Peyer's patch (tissue), 4 donors: ENCODE data around the gene HIBCH. TPM values are rescaled to one million over a fixed set of nuclear protein-coding genes. Genes with fewer than 3 reads are reported as not detected.
"Not testable (repeated sequence)": the region's sequence is repeated elsewhere in the genome, so short reads cannot be mapped to it uniquely, and the experiment has no call there.

Experiments
- DNase-seq, 3 donors: peaks; one replicate each; pipeline ENCODE4 v3.0.0-alpha.2; 2017 to 2019
- H3K27ac ChIP-seq, 4 donors: fragments of 200-600 bp; sonication (generic); one replicate each; pipeline ENCODE4 v1.5.1; 2016 to 2019
- H3K27me3 ChIP-seq, 2 donors: fragments of 200-600 bp; sonication (generic); one replicate each; pipeline ENCODE4 v1.5.1; 2019
- H3K36me3 ChIP-seq, 3 donors: fragments of 200-600 bp; sonication (generic); one replicate each; pipeline ENCODE4 v1.5.1; 2016 to 2019
- H3K4me1 ChIP-seq, 4 donors: fragments of 200-600 bp; sonication (generic); one replicate each; pipeline ENCODE4 v1.5.1; 2016 to 2019
- H3K4me3 ChIP-seq, 4 donors: fragments of 200-600 bp; sonication (generic); 1 replicate in 3 of 4; 2 replicates in 1 of 4; pipeline ENCODE4 v1.5.1; 2016 to 2019; ENCODE audit warnings: mild to moderate bottlenecking in 1 of 4
- H3K9me3 ChIP-seq, 4 donors: fragments of 200-600 bp; sonication (generic); one replicate each; pipeline ENCODE4 v1.5.1; 2016 to 2019; ENCODE audit warnings: mild to moderate bottlenecking in 1 of 4
- CTCF ChIP-seq, 6 experiments: fragments of 450-650 bp in 4 of 6; fragments of 200-600 bp in 2 of 6; sonication (generic) in 1 of 6; IDR thresholded peaks; one replicate each; pipeline ENCODE4 v1.5.1; 2017 to 2019; ENCODE audit warnings: antibody characterized with exemption in 6 of 6, mild to moderate bottlenecking in 3 of 6, moderate library complexity in 1 of 6
- POLR2A ChIP-seq, 2 donors: fragments of 450-650 bp; IDR thresholded peaks; one replicate each; pipeline ENCODE4 v1.5.1; 2017; ENCODE audit warnings: antibody characterized with exemption in 2 of 2, mild to moderate bottlenecking in 2 of 2, moderate library complexity in 2 of 2
- total RNA-seq, 4 donors: library from RNA; depleted of rRNA; stranded (reverse); fragments of >200 nt; gene quantifications; one replicate each; pipeline ENCODE4 v1.1.0, GENCODE V29; 2016

The HIBCH gene
- total RNA-seq, 4 donors from 2014 or later, result 20.0 to 38.8 (median 27.4) TPM

DNA sequence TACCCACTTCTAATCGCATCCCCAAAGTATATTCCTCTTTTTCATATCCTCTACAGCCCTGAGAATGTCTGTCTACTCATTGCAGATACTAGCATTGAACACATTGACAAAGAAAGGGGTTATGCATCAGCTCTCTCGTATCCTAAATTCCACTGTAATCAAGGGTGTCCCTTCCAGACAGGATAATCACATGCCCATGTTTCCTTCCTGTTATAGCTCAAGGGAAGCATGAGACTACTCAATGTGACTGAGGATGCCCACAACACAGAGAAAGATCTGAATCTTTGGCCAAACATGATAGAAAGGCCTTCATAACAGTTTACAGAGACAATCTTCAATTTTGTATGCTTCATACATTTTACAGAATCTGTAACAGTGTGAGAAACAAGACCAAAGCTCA is 69.2 kb downstream of the HIBCH start:
- no peak for DNase-seq
- no peaks in the 10 kb centered on the region for H3K9me3 ChIP-seq
- no peaks in the 10 kb centered on the region for H3K4me1 ChIP-seq
- TF ChIP-seq CTCF (IDR thresholded peaks at IDR 0.05) (no peak), POLR2A (IDR thresholded peaks at IDR 0.05) (no peak)
- H3K27ac ChIP-seq, result no peak overlapping the region
- no peaks in the 10 kb centered on the region for H3K27me3 ChIP-seq
- no peak overlapping the region for H3K4me3 ChIP-seq
- H3K36me3 ChIP-seq, result peaks cover 0 to 12% (median 0%) of the 10 kb centered on the region in 3 donors

DNA sequence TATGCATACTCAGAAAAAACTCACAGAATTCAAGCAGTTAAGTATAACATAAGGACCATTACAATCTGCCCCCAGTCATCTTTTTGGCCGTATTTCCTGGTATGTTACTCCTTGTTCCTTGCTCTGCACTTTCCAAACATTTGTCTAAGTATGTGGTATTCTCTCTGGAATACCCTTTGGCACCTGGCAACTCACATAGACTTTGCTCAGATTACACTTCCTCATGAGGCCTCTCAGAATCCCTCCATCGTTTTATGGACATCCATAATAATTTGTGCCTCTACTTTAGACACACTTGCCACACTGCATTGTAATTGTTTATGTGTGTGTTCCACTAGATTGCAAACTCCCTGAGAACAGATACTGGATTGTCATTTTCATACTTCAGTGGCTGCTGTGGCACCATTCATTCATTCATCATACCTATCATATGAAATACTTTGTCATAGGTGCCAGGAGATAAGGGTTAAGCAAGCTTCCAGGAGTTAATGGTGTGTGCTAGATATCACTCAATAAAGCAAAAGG is 84.0 kb downstream of the HIBCH start:
- no peak for DNase-seq
- Histone ChIP-seq H3K4me1 (no peaks in the 10 kb centered on the region), H3K27ac (peak overlapping the region in 2 of 4 donors; percentile 40 to 73)

GRCh38 chr2:190235101-190235500 is 84.5 kb downstream of the HIBCH start:
- DNase-seq, result no peak
- Histone ChIP-seq H3K9me3 (no peaks in the 10 kb centered on the region), H3K4me3 (no peak overlapping the region), H3K27me3 (no peaks in the 10 kb centered on the region), H3K36me3 (no peaks in the 10 kb centered on the region), H3K27ac (peak overlapping the region in 2 of 4 donors; percentile 40 to 73), H3K4me1 (no peaks in the 10 kb centered on the region)
- TF ChIP-seq POLR2A (IDR thresholded peaks at IDR 0.05), result no peak
- no peak for TF ChIP-seq CTCF (IDR thresholded peaks at IDR 0.05)

More for the DNA sequence above, 84.0 kb downstream of the HIBCH start:
- H3K9me3 ChIP-seq, result no peaks in the 10 kb centered on the region
- H3K27me3 ChIP-seq, result no peaks in the 10 kb centered on the region
- H3K36me3 ChIP-seq, result no peaks in the 10 kb centered on the region
- H3K4me3 ChIP-seq, result no peak overlapping the region
- TF ChIP-seq CTCF (IDR thresholded peaks at IDR 0.05), result no peak
- TF ChIP-seq POLR2A (IDR thresholded peaks at IDR 0.05), result no peak

- not testable (repeated sequence) for H3K27me3 ChIP-seq, DNase-seq, H3K4me3 ChIP-seq, H3K9me3 ChIP-seq, H3K27ac ChIP-seq, H3K4me1 ChIP-seq
- H3K36me3 ChIP-seq, result peaks cover 0 to 13% (median 0%) of the 10 kb centered on the region in 3 donors
Observed at GRCh38 chr2:190223989-190224388, 95.6 kb downstream of the HIBCH start.

DNA sequence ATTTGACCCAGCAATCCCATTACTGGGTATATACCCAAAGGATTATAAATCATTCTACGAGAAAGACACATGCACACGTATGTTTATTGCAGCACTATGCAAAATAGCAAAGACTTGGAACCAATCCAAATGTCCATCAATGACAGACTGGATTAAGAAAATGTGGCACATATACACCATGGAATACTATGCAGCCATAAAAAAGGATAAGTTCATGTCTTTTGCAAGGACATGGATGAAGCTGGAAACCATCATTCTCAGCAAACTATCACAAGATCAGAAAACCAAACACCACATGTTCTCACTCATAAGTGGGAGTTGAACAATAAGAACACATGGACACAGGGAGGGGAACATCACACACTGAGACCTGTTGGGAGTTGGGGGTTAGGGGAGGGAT is 96.9 kb downstream of the HIBCH start:
- not testable (repeated sequence) for DNase-seq, H3K27me3 ChIP-seq, H3K9me3 ChIP-seq, H3K27ac ChIP-seq, H3K4me3 ChIP-seq, H3K4me1 ChIP-seq
- peaks cover 0 to 13% (median 0%) of the 10 kb centered on the region in 3 donors for H3K36me3 ChIP-seq

DNA sequence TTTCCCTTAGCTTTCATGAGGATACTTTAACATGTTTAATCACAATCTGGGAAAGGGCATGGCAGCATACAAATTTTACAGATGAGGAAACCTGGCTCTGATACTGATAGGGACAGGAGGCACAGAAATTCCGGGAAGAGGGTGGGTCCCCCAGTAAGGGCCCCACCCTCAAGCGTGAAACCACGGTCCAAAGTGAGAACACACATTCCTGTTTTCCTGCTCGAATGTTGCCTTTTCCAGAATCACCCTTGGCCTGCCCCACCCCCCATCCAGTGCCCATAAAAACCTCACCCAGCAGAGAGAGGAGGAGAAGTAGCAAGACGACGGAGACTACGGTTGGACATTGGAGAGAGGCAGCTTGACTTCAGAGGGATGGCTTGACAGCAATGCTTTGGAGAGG is 98.2 kb downstream of the HIBCH start:
- Histone ChIP-seq H3K27me3 (no peaks in the 10 kb centered on the region), H3K36me3 (peaks cover 0 to 13% (median 0%) of the 10 kb centered on the region in 3 donors), H3K4me3 (no peak overlapping the region), H3K9me3 (no peaks in the 10 kb centered on the region), H3K4me1 (no peaks in the 10 kb centered on the region), H3K27ac (no peak overlapping the region)
- peak in 1 of 3 donors; percentile 59 for DNase-seq
- no peak for TF ChIP-seq CTCF (IDR thresholded peaks at IDR 0.05)
- TF ChIP-seq POLR2A (IDR thresholded peaks at IDR 0.05), result no peak

DNA sequence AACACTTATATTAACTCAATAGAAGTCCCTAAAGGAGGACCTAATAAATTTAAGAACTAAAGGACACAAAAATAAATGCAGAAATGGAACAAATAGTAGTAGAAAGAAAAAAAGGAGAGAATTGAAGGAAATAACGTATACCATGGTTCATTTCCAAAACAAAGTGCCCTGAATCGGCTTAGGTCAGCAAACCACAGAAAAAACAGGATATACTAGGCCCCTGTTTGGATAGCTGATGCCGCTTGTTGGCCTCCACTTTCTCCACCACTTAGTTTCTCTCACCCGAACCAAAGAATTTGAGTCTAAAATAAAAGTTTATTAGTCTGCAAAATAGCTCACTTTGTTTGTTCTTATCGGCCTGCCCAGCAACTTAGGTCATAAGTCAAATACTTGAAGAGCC is 100.4 kb downstream of the HIBCH start:
- Histone ChIP-seq H3K9me3 (no peaks in the 10 kb centered on the region), H3K36me3 (peaks cover 0 to 13% (median 0%) of the 10 kb centered on the region in 3 donors), H3K4me3 (no peak overlapping the region), H3K27me3 (no peaks in the 10 kb centered on the region), H3K27ac (no peak overlapping the region), H3K4me1 (no peaks in the 10 kb centered on the region)
- TF ChIP-seq POLR2A (IDR thresholded peaks at IDR 0.05) (no peak), CTCF (IDR thresholded peaks at IDR 0.05) (no peak)
- DNase-seq, result no peak
